Effector CD4-positive, alpha-beta T cell (primary cell): Measurements from ENCODE around the gene NEU4.
"Not testable (repeated sequence)": the region's sequence is repeated elsewhere in the genome, so short reads cannot be mapped to it uniquely, and the experiment has no call there.

Source experiments
- DNase-seq: peaks from one replicate; pipeline ENCODE4 v3.0.0-alpha.2; 2020

The NEU4 gene

GRCh38 chr2:241775223-241776177, 33.5 kb upstream of the NEU4 start:
- DNase-seq, result no peak

GRCh38 chr2:241776336-241777169, 32.4 kb upstream of the NEU4 start, which contains the start of gene GAL3ST2:
Gene GAL3ST2, plus strand, starts transcription at chr2:241776822. Its CDS starts 134 bp downstream, at chr2:241776956.
- DNase-seq, result no peak

GRCh38 chr2:241777170-241777685, 31.8 kb upstream of the NEU4 start:
- DNase-seq, result no peak

- DNase-seq, result no peak
These were observed 31.0 kb upstream of the NEU4 start for GRCh38 chr2:241777686-241778627.

- no peak for DNase-seq
These were observed 27.9 kb upstream of the NEU4 start for GRCh38 chr2:241780939-241781569.

GRCh38 chr2:241782053-241782452, 26.9 kb upstream of the NEU4 start:
- not testable (repeated sequence) for DNase-seq

GRCh38 chr2:241788135-241788534, 20.9 kb upstream of the NEU4 start:
- no peak for DNase-seq

GRCh38 chr2:241788572-241788971, 20.4 kb upstream of the NEU4 start:
- no peak for DNase-seq

GRCh38 chr2:241791385-241791784, 17.6 kb upstream of the NEU4 start:
- DNase-seq, result not testable (repeated sequence)

- DNase-seq, result no peak
These were observed 15.6 kb upstream of the NEU4 start for GRCh38 chr2:241793385-241793784.

GRCh38 chr2:241794250-241794823, 14.7 kb upstream of the NEU4 start:
- DNase-seq, result no peak

GRCh38 chr2:241795021-241795999, 13.7 kb upstream of the NEU4 start:
- no peak for DNase-seq

GRCh38 chr2:241796209-241796608, 12.8 kb upstream of the NEU4 start:
- DNase-seq, result no peak

GRCh38 chr2:241796610-241797138, 12.3 kb upstream of the NEU4 start:
- no peak for DNase-seq

- DNase-seq, result no peak
These were observed 11.4 kb upstream of the NEU4 start for GRCh38 chr2:241797441-241798080.

- no peak for DNase-seq
These were observed 10.8 kb upstream of the NEU4 start for GRCh38 chr2:241798081-241798630.

GRCh38 chr2:241798631-241799521, 10.1 kb upstream of the NEU4 start:
- DNase-seq, result no peak
